HEK293 (cell line): ENCODE measurements around the gene CXCL17.

Experiments used
- CTCF ChIA-PET: fragments of 350-600 bp; formaldehyde crosslinking; extraction: SDS; loops from one replicate; lab custom pipeline; 2021; ENCODE audit warnings: antibody characterized with exemption; lab: Yijun Ruan, JAX
- POLR2A ChIA-PET: fragments of 300-600 bp; formaldehyde crosslinking; extraction: SDS; loops from one replicate; lab custom pipeline; 2020; ENCODE audit warnings: antibody characterized with exemption, inconsistent platforms; lab: Yijun Ruan, JAX
- H3K27ac ChIP-seq: fragments of 200-500 bp; sonication (Bioruptor generic); 2 replicates; pipeline ENCODE4 v1.5.1; 2014; ENCODE audit warnings: low read depth, low read length, control low read depth, inconsistent platforms; ENCODE audit errors: extremely low read depth
- H3K36me3 ChIP-seq, 2 experiments: fragments of 200-500 bp in 1 of 2; sonication (Bioruptor generic) in 1 of 2; 1 replicate in 1 of 2; 2 replicates in 1 of 2; pipeline ENCODE4 v1.5.1; 2014 to 2017; ENCODE audit warnings: inconsistent platforms in 2 of 2, low read length in 2 of 2; ENCODE audit not compliant: control insufficient read depth in 2 of 2, insufficient read depth in 1 of 2
- H3K4me1 ChIP-seq: fragments of 200-500 bp; sonication (Bioruptor generic); 2 replicates; pipeline ENCODE4 v1.5.1; 2014; ENCODE audit warnings: mild to moderate bottlenecking, low read length, inconsistent platforms; ENCODE audit not compliant: control insufficient read depth, insufficient read depth
- H3K4me3 ChIP-seq: 2 replicates; pipeline ENCODE4 v1.5.1; 2011; ENCODE audit warnings: low read depth, mild to moderate bottlenecking, control low read depth, low read length, moderate library complexity
- H3K9me3 ChIP-seq: fragments of 200-500 bp; sonication (Bioruptor generic); 2 replicates; pipeline ENCODE4 v1.5.1; 2014; ENCODE audit warnings: low read depth, low read length, inconsistent platforms; ENCODE audit not compliant: control insufficient read depth, insufficient read depth
- GLIS1 ChIP-seq: fragments of 450-650 bp; formaldehyde crosslinking; IDR thresholded peaks from 2 replicates; pipeline ENCODE4 v1.5.1; 2016; ENCODE audit warnings: missing biosample characterization, missing genetic modification characterization
- GLIS2 ChIP-seq: fragments of 450-650 bp; formaldehyde crosslinking; IDR thresholded peaks from 2 replicates; pipeline ENCODE4 v1.5.1; 2016; ENCODE audit warnings: missing biosample characterization, missing genetic modification characterization
- SP2 ChIP-seq: fragments of 450-650 bp; formaldehyde crosslinking; IDR thresholded peaks from 2 replicates; pipeline ENCODE4 v1.5.1; 2016; ENCODE audit warnings: missing biosample characterization, missing genetic modification characterization
- ZBTB20 ChIP-seq: fragments of 450-650 bp; formaldehyde crosslinking; IDR thresholded peaks from 2 replicates; pipeline ENCODE4 v1.5.1; 2016; ENCODE audit warnings: missing biosample characterization, missing genetic modification characterization
- ZEB2 ChIP-seq: fragments of 450-650 bp; formaldehyde crosslinking; IDR thresholded peaks from 2 replicates; pipeline ENCODE4 v1.5.1; 2016; ENCODE audit warnings: missing biosample characterization, missing genetic modification characterization
- ZFHX2 ChIP-seq: fragments of 450-650 bp; formaldehyde crosslinking; conservative IDR thresholded peaks from 2 replicates; pipeline ENCODE4 v1.5.1; 2016; ENCODE audit warnings: missing biosample characterization, missing genetic modification characterization
- ZFP3 ChIP-seq: fragments of 450-650 bp; formaldehyde crosslinking; IDR thresholded peaks from 2 replicates; pipeline ENCODE4 v1.5.1; 2016; ENCODE audit warnings: low read depth, missing biosample characterization, missing genetic modification characterization
- ZNF10 ChIP-seq: fragments of 450-650 bp; formaldehyde crosslinking; IDR thresholded peaks from 2 replicates; pipeline ENCODE4 v1.5.1; 2017; ENCODE audit warnings: missing biosample characterization, missing genetic modification characterization
- ZNF112 ChIP-seq: fragments of 450-650 bp; formaldehyde crosslinking; IDR thresholded peaks from 2 replicates; pipeline ENCODE4 v1.5.0; 2017; ENCODE audit warnings: missing biosample characterization, missing genetic modification characterization
- ZNF184 ChIP-seq: fragments of 450-650 bp; IDR thresholded peaks from 2 replicates; pipeline ENCODE4 v1.5.1; 2018; ENCODE audit warnings: missing biosample characterization, mild to moderate bottlenecking, missing genetic modification characterization
- ZNF2 ChIP-seq: fragments of 450-650 bp; formaldehyde crosslinking; IDR thresholded peaks from 2 replicates; pipeline ENCODE4 v1.5.1; 2016; ENCODE audit warnings: missing biosample characterization, missing genetic modification characterization
- ZNF202 ChIP-seq: fragments of 450-650 bp; formaldehyde crosslinking; IDR thresholded peaks from 2 replicates; pipeline ENCODE4 v1.5.1; 2016; ENCODE audit warnings: missing biosample characterization, missing genetic modification characterization, borderline replicate concordance
- ZNF214 ChIP-seq: fragments of 450-650 bp; formaldehyde crosslinking; IDR thresholded peaks from 2 replicates; pipeline ENCODE4 v1.5.1; 2017; ENCODE audit warnings: missing biosample characterization, mild to moderate bottlenecking, missing genetic modification characterization, borderline replicate concordance
- ZNF350 ChIP-seq: fragments of 450-650 bp; formaldehyde crosslinking; IDR thresholded peaks from 2 replicates; pipeline ENCODE4 v1.5.0; 2017; ENCODE audit warnings: missing biosample characterization, mild to moderate bottlenecking, missing genetic modification characterization
- ZNF571 ChIP-seq: fragments of 450-650 bp; formaldehyde crosslinking; IDR thresholded peaks from 2 replicates; pipeline ENCODE4 v1.5.0; 2017; ENCODE audit warnings: missing biosample characterization, missing genetic modification characterization
- ZNF777 ChIP-seq: fragments of 450-650 bp; formaldehyde crosslinking; IDR thresholded peaks from 2 replicates; pipeline ENCODE4 v1.5.1; 2017; ENCODE audit warnings: missing biosample characterization, missing genetic modification characterization, borderline replicate concordance
- TF ChIP-seq, protein P1 (sequence below): fragments of 450-650 bp; formaldehyde crosslinking; optimal IDR thresholded peaks from 2 replicates; pipeline ENCODE3; 2016; ENCODE audit warnings: missing biosample characterization, mild to moderate bottlenecking, missing genetic modification characterization
- TF ChIP-seq, protein P2 (sequence below): fragments of 450-650 bp; formaldehyde crosslinking; IDR thresholded peaks from 2 replicates; pipeline ENCODE4 v1.5.1; 2016; ENCODE audit warnings: missing biosample characterization, missing genetic modification characterization, borderline replicate concordance
- TF ChIP-seq, protein P3 (sequence below): fragments of 450-650 bp; formaldehyde crosslinking; IDR thresholded peaks from 2 replicates; pipeline ENCODE4 v1.5.1; 2016; ENCODE audit warnings: missing biosample characterization, missing genetic modification characterization, borderline replicate concordance
- TF ChIP-seq, protein P4 (sequence below): fragments of 450-650 bp; formaldehyde crosslinking; IDR thresholded peaks from 2 replicates; pipeline ENCODE4 v1.5.1; 2016; ENCODE audit warnings: missing biosample characterization, missing genetic modification characterization
- TF ChIP-seq, protein P5 (sequence below): fragments of 450-650 bp; formaldehyde crosslinking; IDR thresholded peaks from 2 replicates; pipeline ENCODE4; 2016; ENCODE audit warnings: missing biosample characterization, missing genetic modification characterization
- TF ChIP-seq, protein P6 (sequence below): fragments of 450-650 bp; formaldehyde crosslinking; IDR thresholded peaks from 2 replicates; pipeline ENCODE4 v1.5.1; 2017; ENCODE audit warnings: missing biosample characterization, mild to moderate bottlenecking, missing genetic modification characterization, moderate library complexity

The CXCL17 gene

DNA sequence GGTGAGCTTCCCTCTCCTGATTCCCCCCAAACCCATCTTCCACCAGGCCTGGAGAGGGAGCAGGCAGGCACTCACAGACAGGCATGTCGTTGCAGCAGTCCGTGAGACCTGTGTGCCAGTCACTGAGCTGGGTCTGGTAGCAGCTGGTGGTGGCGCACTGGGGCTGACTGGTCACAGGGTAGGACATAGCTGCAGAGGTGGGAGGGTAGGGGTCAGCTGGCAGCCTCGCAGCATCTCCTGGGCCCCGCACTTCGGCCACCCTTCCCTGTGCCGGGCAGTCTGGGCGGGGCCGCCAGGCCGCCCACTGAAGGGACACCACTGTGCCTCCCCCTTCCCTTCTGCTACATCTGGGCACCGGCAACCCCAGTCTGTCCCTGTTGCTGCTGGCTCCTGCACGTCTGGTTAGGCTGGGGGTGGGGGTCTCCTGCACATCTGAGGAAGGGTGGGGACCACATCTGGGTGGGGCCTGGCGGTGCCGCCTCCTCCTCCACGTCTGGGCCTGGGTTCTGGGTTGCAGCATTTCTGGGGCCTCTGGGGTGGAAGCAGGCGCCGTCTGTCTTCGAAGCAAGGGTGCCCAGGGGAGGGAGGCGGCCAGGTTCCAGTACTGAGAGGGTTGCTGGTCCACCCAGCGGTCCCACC lies 53.8 kb downstream of the CXCL17 start (continued):
- TF ChIP-seq, protein P1, sequence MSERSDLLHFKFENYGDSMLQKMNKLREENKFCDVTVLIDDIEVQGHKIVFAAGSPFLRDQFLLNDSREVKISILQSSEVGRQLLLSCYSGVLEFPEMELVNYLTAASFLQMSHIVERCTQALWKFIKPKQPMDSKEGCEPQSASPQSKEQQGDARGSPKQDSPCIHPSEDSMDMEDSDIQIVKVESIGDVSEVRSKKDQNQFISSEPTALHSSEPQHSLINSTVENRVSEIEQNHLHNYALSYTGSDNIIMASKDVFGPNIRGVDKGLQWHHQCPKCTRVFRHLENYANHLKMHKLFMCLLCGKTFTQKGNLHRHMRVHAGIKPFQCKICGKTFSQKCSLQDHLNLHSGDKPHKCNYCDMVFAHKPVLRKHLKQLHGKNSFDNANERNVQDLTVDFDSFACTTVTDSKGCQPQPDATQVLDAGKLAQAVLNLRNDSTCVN = no peak
- TF ChIP-seq ZFHX2 (tag by site-specific recombination) (peak; percentile 11; the same call in 1 of the 2 replicates), ZNF214 (tag by site-specific recombination) (no peak)

DNA sequence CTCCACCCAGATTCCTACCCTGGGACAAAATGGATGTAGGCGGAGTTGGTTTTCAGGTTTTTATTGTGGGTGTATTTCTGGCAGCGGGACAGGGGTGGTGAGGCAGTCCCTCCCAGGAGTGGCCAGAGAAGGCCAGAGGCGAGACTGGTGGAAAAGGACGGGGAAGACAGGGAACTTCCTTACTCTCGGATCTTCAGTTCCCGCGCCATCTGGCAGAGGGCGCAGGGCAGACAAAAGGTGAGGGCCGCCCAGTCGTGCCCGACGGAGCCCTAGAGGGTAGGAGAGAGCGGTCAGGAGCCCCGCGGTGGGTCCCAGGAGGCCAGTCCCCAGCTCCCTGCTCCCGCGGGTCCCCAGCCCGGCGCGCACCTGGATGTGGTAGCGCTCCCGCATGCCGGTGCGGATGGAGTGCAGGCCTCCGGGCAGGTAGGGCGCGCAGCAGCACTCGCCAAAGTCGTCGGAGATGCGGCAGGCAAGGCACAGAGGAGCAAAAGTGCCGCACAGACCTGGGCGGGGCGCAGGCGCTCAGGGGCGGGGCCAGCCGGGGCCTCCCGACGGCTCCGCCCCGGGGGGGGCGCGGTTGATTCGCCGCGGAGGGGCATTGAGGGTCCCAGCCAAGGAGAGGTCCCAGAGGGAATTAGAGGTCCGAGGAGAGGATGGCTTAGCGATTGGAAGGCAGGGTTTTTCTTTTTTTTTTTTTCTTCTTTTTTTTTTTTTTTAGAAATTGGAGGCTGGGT lies 55.6 kb downstream of the CXCL17 start:
- Histone ChIP-seq H3K27ac (peak overlapping the region; percentile 44; the same call in 1 of the 2 replicates), H3K4me1 (peaks cover 4% of the 10 kb centered on the region; the same call in 1 of the 2 replicates), H3K4me3 (peak overlapping the region; percentile 33), H3K36me3 (no peaks in the 10 kb centered on the region; a peak in 1 of 3 replicates), H3K9me3 (no peaks in the 10 kb centered on the region)
- ChIA-PET POLR2A (interaction anchor here (1.2 to 4.1 kb wide), 2 partner anchors 9 to 20 kb away, joined by 3 to 34 read pairs; no protein-coding TSS in a partner anchor), CTCF (interaction anchor here (0.6 to 3.8 kb wide), 10 partner anchors 9 to 268 kb away, joined by 3 to 33 read pairs (median 4); no protein-coding TSS in a partner anchor)
- TF ChIP-seq SP2 (peak; percentile 48), ZEB2 (peak; percentile 81), ZNF2 (tag by site-specific recombination) (peak; percentile 73), ZNF184 (tag by site-specific recombination) (no peak), ZNF777 (tag by site-specific recombination) (peak; percentile 100), ZNF10 (tag by site-specific recombination) (0 out of 2 replicates have a peak, but pooled peaks have one; percentile 42), ZNF350 (no peak), ZFP3 (no peak), ZBTB20 (tag by site-specific recombination) (peak; percentile 56; the same call in 1 of the 2 replicates), GLIS2 (peak; percentile 86), ZNF112 (tag by site-specific recombination) (no peak), GLIS1 (tag by site-specific recombination) (peak; percentile 72), ZNF571 (tag by site-specific recombination) (no peak), ZNF202 (no peak)
- TF ChIP-seq, protein P2, sequence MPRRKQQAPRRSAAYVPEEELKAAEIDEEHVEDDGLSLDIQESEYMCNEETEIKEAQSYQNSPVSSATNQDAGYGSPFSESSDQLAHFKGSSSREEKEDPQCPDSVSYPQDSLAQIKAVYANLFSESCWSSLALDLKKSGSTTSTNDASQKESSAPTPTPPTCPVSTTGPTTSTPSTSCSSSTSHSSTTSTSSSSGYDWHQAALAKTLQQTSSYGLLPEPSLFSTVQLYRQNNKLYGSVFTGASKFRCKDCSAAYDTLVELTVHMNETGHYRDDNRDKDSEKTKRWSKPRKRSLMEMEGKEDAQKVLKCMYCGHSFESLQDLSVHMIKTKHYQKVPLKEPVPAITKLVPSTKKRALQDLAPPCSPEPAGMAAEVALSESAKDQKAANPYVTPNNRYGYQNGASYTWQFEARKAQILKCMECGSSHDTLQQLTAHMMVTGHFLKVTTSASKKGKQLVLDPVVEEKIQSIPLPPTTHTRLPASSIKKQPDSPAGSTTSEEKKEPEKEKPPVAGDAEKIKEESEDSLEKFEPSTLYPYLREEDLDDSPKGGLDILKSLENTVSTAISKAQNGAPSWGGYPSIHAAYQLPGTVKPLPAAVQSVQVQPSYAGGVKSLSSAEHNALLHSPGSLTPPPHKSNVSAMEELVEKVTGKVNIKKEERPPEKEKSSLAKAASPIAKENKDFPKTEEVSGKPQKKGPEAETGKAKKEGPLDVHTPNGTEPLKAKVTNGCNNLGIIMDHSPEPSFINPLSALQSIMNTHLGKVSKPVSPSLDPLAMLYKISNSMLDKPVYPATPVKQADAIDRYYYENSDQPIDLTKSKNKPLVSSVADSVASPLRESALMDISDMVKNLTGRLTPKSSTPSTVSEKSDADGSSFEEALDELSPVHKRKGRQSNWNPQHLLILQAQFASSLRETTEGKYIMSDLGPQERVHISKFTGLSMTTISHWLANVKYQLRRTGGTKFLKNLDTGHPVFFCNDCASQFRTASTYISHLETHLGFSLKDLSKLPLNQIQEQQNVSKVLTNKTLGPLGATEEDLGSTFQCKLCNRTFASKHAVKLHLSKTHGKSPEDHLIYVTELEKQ = no peak
- TF ChIP-seq, protein P3, sequence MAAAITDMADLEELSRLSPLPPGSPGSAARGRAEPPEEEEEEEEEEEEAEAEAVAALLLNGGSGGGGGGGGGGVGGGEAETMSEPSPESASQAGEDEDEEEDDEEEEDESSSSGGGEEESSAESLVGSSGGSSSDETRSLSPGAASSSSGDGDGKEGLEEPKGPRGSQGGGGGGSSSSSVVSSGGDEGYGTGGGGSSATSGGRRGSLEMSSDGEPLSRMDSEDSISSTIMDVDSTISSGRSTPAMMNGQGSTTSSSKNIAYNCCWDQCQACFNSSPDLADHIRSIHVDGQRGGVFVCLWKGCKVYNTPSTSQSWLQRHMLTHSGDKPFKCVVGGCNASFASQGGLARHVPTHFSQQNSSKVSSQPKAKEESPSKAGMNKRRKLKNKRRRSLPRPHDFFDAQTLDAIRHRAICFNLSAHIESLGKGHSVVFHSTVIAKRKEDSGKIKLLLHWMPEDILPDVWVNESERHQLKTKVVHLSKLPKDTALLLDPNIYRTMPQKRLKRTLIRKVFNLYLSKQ (tag by site-specific recombination) = no peak
- TF ChIP-seq, protein P1 = peak; percentile 92
- TF ChIP-seq, protein P4, sequence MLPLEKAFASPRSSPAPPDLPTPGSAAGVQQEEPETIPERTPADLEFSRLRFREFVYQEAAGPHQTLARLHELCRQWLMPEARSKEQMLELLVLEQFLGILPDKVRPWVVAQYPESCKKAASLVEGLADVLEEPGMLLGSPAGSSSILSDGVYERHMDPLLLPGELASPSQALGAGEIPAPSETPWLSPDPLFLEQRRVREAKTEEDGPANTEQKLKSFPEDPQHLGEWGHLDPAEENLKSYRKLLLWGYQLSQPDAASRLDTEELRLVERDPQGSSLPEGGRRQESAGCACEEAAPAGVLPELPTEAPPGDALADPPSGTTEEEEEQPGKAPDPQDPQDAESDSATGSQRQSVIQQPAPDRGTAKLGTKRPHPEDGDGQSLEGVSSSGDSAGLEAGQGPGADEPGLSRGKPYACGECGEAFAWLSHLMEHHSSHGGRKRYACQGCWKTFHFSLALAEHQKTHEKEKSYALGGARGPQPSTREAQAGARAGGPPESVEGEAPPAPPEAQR = no peak
- TF ChIP-seq, protein P5, sequence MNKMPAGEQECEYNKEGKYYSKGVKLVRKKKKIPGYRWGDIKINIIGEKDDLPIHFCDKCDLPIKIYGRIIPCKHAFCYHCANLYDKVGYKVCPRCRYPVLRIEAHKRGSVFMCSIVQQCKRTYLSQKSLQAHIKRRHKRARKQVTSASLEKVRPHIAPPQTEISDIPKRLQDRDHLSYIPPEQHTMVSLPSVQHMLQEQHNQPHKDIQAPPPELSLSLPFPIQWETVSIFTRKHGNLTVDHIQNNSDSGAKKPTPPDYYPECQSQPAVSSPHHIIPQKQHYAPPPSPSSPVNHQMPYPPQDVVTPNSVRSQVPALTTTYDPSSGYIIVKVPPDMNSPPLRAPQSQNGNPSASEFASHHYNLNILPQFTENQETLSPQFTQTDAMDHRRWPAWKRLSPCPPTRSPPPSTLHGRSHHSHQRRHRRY (tag by site-specific recombination) = no peak
- TF ChIP-seq, protein P6, sequence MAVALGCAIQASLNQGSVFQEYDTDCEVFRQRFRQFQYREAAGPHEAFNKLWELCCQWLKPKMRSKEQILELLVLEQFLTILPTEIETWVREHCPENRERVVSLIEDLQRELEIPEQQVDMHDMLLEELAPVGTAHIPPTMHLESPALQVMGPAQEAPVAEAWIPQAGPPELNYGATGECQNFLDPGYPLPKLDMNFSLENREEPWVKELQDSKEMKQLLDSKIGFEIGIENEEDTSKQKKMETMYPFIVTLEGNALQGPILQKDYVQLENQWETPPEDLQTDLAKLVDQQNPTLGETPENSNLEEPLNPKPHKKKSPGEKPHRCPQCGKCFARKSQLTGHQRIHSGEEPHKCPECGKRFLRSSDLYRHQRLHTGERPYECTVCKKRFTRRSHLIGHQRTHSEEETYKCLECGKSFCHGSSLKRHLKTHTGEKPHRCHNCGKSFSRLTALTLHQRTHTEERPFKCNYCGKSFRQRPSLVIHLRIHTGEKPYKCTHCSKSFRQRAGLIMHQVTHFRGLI = peak; percentile 88; the same call in 1 of the 2 replicates
